K562 (cell line): ENCODE data around the gene ZNF385D. TPM values are rescaled to one million over a fixed set of nuclear protein-coding genes. Genes with fewer than 3 reads are reported as not detected.

Source experiments
- ATAC-seq: fragments of 200-7000 bp; cut with Tn5 transposase; 3 replicates; pipeline ENCODE4 v1.9.1; 2020; ENCODE audit warnings: moderate library complexity
- BruUV-seq: library from RNA; stranded (reverse); fragments of 400-500 nt; replicated peaks from 2 replicates; lab custom pipeline; 2021; lab: Mats Ljungman, UMichigan
- CTCF ChIA-PET: fragments of 300-600 bp; formaldehyde crosslinking; extraction: SDS; loops from one replicate; lab custom pipeline; 2021; ENCODE audit warnings: low intra/inter-chr PET ratio; lab: Yijun Ruan, JAX
- POLR2A ChIA-PET: fragments of 300-600, 350-650 bp; sonication (Branson Sonifier 250); formaldehyde crosslinking; extraction: SDS; loops from one replicate; lab custom pipeline; 2021; ENCODE audit warnings: antibody characterized with exemption, inconsistent platforms; lab: Yijun Ruan, JAX
- DNase-seq, 4 experiments: peaks; one replicate each; pipeline versions ENCODE4 v3.0.0 to v3.0.0-alpha.2; 2011 to 2018; ENCODE audit warnings: low spot score in 3 of 4, mixed read lengths in 3 of 4; ENCODE audit errors: extremely low read depth in 1 of 4
- FAIRE-seq: peaks from 2 replicates; lab custom pipeline; 2011; peaks lifted over from hg19 to GRCh38; lab: Jason Lieb, UNC
- H2AFZ ChIP-seq: 2 replicates; pipeline ENCODE4 v1.6.0; 2011; ENCODE audit warnings: low read depth, low read length, control low read depth, inconsistent platforms
- H3K27ac ChIP-seq: fragments of 200-600 bp; 3 replicates; pipeline ENCODE4 v1.8.0; 2011; ENCODE audit warnings: low read depth, mild to moderate bottlenecking, control low read depth, inconsistent platforms, low read length, moderate library complexity, mixed read lengths; ENCODE audit errors: extremely low read depth
- H3K27me3 ChIP-seq, 2 experiments: fragments of 300-600 bp in 1 of 2; 2 replicates in 1 of 2; 3 replicates in 1 of 2; pipeline versions ENCODE4 v1.6.0 to v1.8.0; 2011; ENCODE audit warnings: inconsistent platforms in 2 of 2, low read length in 2 of 2, mild to moderate bottlenecking in 1 of 2, mixed read lengths in 1 of 2, moderate library complexity in 1 of 2; ENCODE audit not compliant: control insufficient read depth in 2 of 2, insufficient read depth in 2 of 2
- H3K36me3 ChIP-seq: fragments of 300-600 bp; 3 replicates; pipeline ENCODE4 v1.8.0; 2011; ENCODE audit warnings: mild to moderate bottlenecking, low read length, inconsistent platforms; ENCODE audit not compliant: control insufficient read depth, insufficient read depth
- H3K4me1 ChIP-seq, 2 experiments: fragments of 200-600 bp in 1 of 2; replicated peaks in 1 of 2; 2 replicates in 1 of 2; 3 replicates in 1 of 2; pipeline versions ENCODE4 v1.5.1 to v1.8.0; 2011; ENCODE audit warnings: inconsistent platforms in 2 of 2, low read length in 2 of 2, mild to moderate bottlenecking in 1 of 2, mixed read lengths in 1 of 2, moderate library complexity in 1 of 2; ENCODE audit not compliant: control insufficient read depth in 2 of 2, insufficient read depth in 2 of 2
- H3K4me2 ChIP-seq: 2 replicates; pipeline ENCODE4 v1.6.1; 2011; ENCODE audit warnings: low read length, control low read depth, inconsistent platforms, mixed read lengths; ENCODE audit not compliant: insufficient read depth
- H3K4me3 ChIP-seq: fragments of 200-600 bp; sonication (generic), shearing (Covaris generic); 2 replicates; pipeline ENCODE4 v1.5.1; 2016; ENCODE audit warnings: control low read depth, inconsistent platforms
- H3K79me2 ChIP-seq: fragments of 200-600 bp; 3 replicates; pipeline ENCODE4 v1.8.0; 2011; ENCODE audit warnings: low read length, inconsistent platforms; ENCODE audit not compliant: control insufficient read depth, insufficient read depth
- H3K9ac ChIP-seq, 2 experiments: 2 replicates each; pipeline versions ENCODE4 v1.6.0 to v1.6.1; 2011; ENCODE audit warnings: low read depth in 2 of 2, low read length in 2 of 2, control low read depth in 1 of 2, inconsistent platforms in 1 of 2, mild to moderate bottlenecking in 1 of 2, mixed read lengths in 1 of 2; ENCODE audit not compliant: insufficient read depth in 1 of 2
- H3K9me1 ChIP-seq: one replicate; pipeline ENCODE4 v1.6.0; 2011; ENCODE audit warnings: inconsistent platforms, mild to moderate bottlenecking, low read length, moderate library complexity; ENCODE audit not compliant: control insufficient read depth, insufficient read depth
- H3K9me3 ChIP-seq: replicated peaks from 2 replicates; pipeline ENCODE4 v1.5.1; 2011; ENCODE audit warnings: low read depth, low read length, inconsistent platforms; ENCODE audit not compliant: control insufficient read depth, insufficient read depth
- H4K20me1 ChIP-seq: replicated peaks from 2 replicates; pipeline ENCODE4 v1.6.1; 2011; ENCODE audit warnings: low read length, inconsistent platforms, mixed read lengths; ENCODE audit not compliant: control insufficient read depth, insufficient read depth
- BCL6 ChIP-seq: fragments of 250-450 bp; sonication (Bioruptor Pico); IDR thresholded peaks from 2 replicates; pipeline ENCODE4 v1.4.0; 2020
- CTCF ChIP-seq, 3 experiments: IDR thresholded peaks in 2 of 3; conservative IDR thresholded peaks in 1 of 3; 2 replicates each; pipeline ENCODE4 v1.5.1; 2011 to 2012; ENCODE audit warnings: low read length in 3 of 3, mild to moderate bottlenecking in 3 of 3, control low read depth in 2 of 3, improper control_type of control experiment in 1 of 3, inconsistent platforms in 1 of 3, low read depth in 1 of 3, mixed read lengths in 1 of 3, moderate library complexity in 1 of 3; ENCODE audit not compliant: insufficient read depth in 2 of 3
- DEAF1 ChIP-seq: fragments of 450-650 bp; formaldehyde crosslinking; IDR thresholded peaks from 2 replicates; pipeline ENCODE4 v1.4.0; 2020; ENCODE audit warnings: mild to moderate bottlenecking, moderate library complexity
- KAT8 ChIP-seq: fragments of 450-650 bp; IDR thresholded peaks from 2 replicates; pipeline ENCODE4 v1.6.1; 2016; ENCODE audit warnings: low read depth, mild to moderate bottlenecking
- NFE2L1 ChIP-seq: fragments of 450-650 bp; IDR thresholded peaks from 2 replicates; pipeline ENCODE4 v1.6.1; 2016; ENCODE audit warnings: missing genetic modification characterization, low read depth, mild to moderate bottlenecking, missing compliant biosample characterization, moderate library complexity, borderline replicate concordance
- PRDM10 ChIP-seq: fragments of 450-650 bp; IDR thresholded peaks from 2 replicates; pipeline ENCODE4 v1.6.1; 2018; ENCODE audit not compliant: partially characterized antibody
- SIN3A ChIP-seq, 2 experiments: fragments of 150-350 bp in 1 of 2; IDR thresholded peaks; 2 replicates each; pipeline ENCODE4 v1.6.1; 2011 to 2016; ENCODE audit warnings: borderline replicate concordance in 2 of 2, low read depth in 2 of 2, low read length in 2 of 2, mild to moderate bottlenecking in 2 of 2, moderate library complexity in 2 of 2; ENCODE audit not compliant: control insufficient read depth in 1 of 2
- SRSF9 ChIP-seq: fragments of 200-400 bp; formaldehyde crosslinking; IDR thresholded peaks from 2 replicates; pipeline ENCODE4 v1.6.1; 2017; ENCODE audit warnings: low read depth, low read length, borderline replicate concordance
- YY1 ChIP-seq, 3 experiments: IDR thresholded peaks; 2 replicates each; pipeline ENCODE4 v1.6.1; 2011; ENCODE audit warnings: low read length in 2 of 3, mild to moderate bottlenecking in 2 of 3, moderate library complexity in 2 of 3, borderline replicate concordance in 1 of 3, control low read depth in 1 of 3, low read depth in 1 of 3; ENCODE audit not compliant: insufficient read depth in 3 of 3, insufficient replicate concordance in 2 of 3, control insufficient read depth in 1 of 3, insufficient read length in 1 of 3; ENCODE audit errors: extremely low read depth in 1 of 3
- ZC3H8 ChIP-seq: fragments of 450-650 bp; IDR thresholded peaks from 2 replicates; pipeline ENCODE4 v1.6.1; 2017
- ZNF586 ChIP-seq: fragments of 450-650 bp; formaldehyde crosslinking; conservative IDR thresholded peaks from 2 replicates; pipeline ENCODE4 v1.4.0; 2020; ENCODE audit warnings: mild to moderate bottlenecking, moderate library complexity
- ZNF780A ChIP-seq: fragments of 250-450 bp; sonication (Bioruptor Pico); IDR thresholded peaks from 2 replicates; pipeline ENCODE4 v1.5.0; 2021; ENCODE audit warnings: mild to moderate bottlenecking
- WGBS: fragments of 100-300 bp; shearing (Covaris generic); methylation state at CpG from one replicate; pipeline ENCODE4 v1.1.6; 2016; ENCODE audit warnings: low coverage, mixed read lengths; ENCODE audit not compliant: insufficient coverage; ENCODE audit errors: missing lambda C conversion rate; 5-methylcytosine and 5-hydroxymethylcytosine counted together
- in situ Hi-C: fragments of 300-500 bp; cut with MboI; formaldehyde crosslinking; loops from 4 replicates; pipeline ENCODE4 v1.15.0; 2018; ENCODE audit warnings: inconsistent platforms, mixed read lengths
- intact Hi-C: fragments of 100-400 bp; cut with micrococcal nuclease; formaldehyde crosslinking; loops from 2 replicates; pipeline ENCODE4 v1.14.2; 2022
- polyA plus RNA-seq, 8 experiments: library from polyadenylated mRNA; depleted of rRNA in 4 of 8; stranded (reverse) in 5 of 8; unstranded in 3 of 8; fragments of >200 nt; fragmentation: Nextera tagmentation in 2 of 8; fragmentation: Illumina TruSeq in 1 of 8; extraction: Ambion mirVana in 2 of 8; extraction: Trizol in 1 of 8; gene quantifications; 2 replicates each; pipeline versions ENCODE4 v1.2.1 to v1.2.3, GENCODE V29; 2011 to 2014; ENCODE audit warnings: inconsistent platforms in 1 of 8, missing spikeins in 1 of 8
- total RNA-seq, 7 experiments: library from RNA; depleted of rRNA in 6 of 7; stranded (reverse); fragments of >200 nt in 6 of 7; fragmentation: Illumina TruSeq in 2 of 7; extraction: Trizol in 2 of 7; gene quantifications; 2 replicates each; pipeline versions ENCODE4 v1.2.1 to v1.2.3, GENCODE V29; 2011 to 2021; ENCODE audit warnings: low replicate concordance in 1 of 7

Gene ZNF385D
- total and polyA plus RNA-seq, 9 of the 15 experiments (the other 6 are each of a cell fraction or from before 2014, with no cell fraction given), result 0.14 to 1.7 (median 0.51) TPM

GRCh38 chr3:21620511-21621155 lies 130.4 kb downstream of the ZNF385D start:
- H3K4me3 ChIP-seq, result no peak overlapping the region
- ChIA-PET POLR2A (no interaction called here), CTCF (no interaction called here)
- no peaks in the 10 kb centered on the region for H3K79me2 ChIP-seq
- no peaks in the 10 kb centered on the region for H4K20me1 ChIP-seq
- H3K27ac ChIP-seq, result no peak overlapping the region
- 29% methylated on average over 8 of the region's 8 CpGs for WGBS
- H3K4me2 ChIP-seq, result no peak overlapping the region
- no peak for ATAC-seq
- H3K4me1 ChIP-seq, result no peaks in the 10 kb centered on the region
- intact Hi-C loops, result no loop called here
- BruUV-seq, result no TSS peak
- no peak overlapping the region for H3K9ac ChIP-seq
- no peak for DNase-seq
- no peaks in the 10 kb centered on the region for H3K9me1 ChIP-seq
- FAIRE-seq, result no peak
- no peak overlapping the region for H2AFZ ChIP-seq
- no peaks in the 10 kb centered on the region for H3K36me3 ChIP-seq
- in situ Hi-C loops, result no loop called here
- no peaks in the 10 kb centered on the region for H3K27me3 ChIP-seq
- H3K9me3 ChIP-seq, result no peaks in the 10 kb centered on the region
- TF ChIP-seq NFE2L1 (no peak), ZNF780A (CRISPR knock-in tag) (no peak), KAT8 (no peak), ZNF586 (CRISPR knock-in tag) (no peak), BCL6 (CRISPR knock-in tag) (no peak), SRSF9 (no peak), DEAF1 (no peak), CTCF (IDR thresholded peaks at IDR 0.05 in 2 of 3, conservative IDR thresholded peaks at IDR 0.05 in 1 of 3; ENCODE audit: insufficient read depth in 2 of 3, low read depth in 1 of 3, low read length in 3 of 3) (no peak), SIN3A (IDR thresholded peaks at IDR 0.05; ENCODE audit: borderline replicate concordance in 2 of 2, control insufficient read depth in 1 of 2, low read depth in 2 of 2, low read length in 2 of 2) (no peak), ZC3H8 (no peak), YY1 (IDR thresholded peaks at IDR 0.05; ENCODE audit: borderline replicate concordance in 1 of 3, control insufficient read depth in 1 of 3, extremely low read depth in 1 of 3, insufficient read depth in 3 of 3, insufficient read length in 1 of 3, insufficient replicate concordance in 2 of 3, low read depth in 1 of 3, low read length in 2 of 3) (no peak), PRDM10 (no peak)
